ENCODE results near the gene ECEL1.

- TF ChIP-seq CTCF (IDR thresholded peaks at IDR 0.05) (no peak), POLR2A (IDR thresholded peaks at IDR 0.05) (no peak)
These were observed 16.8 kb upstream of the ECEL1 start for GRCh38 chr2:232504438-232504837.

Data from uterus (tissue), 2 donors.